HG03469 (cell line): Measurements from ENCODE around the gene IQUB.
"Not testable (repeated sequence)": the region's sequence is repeated elsewhere in the genome, so short reads cannot be mapped to it uniquely, and the experiment has no call there.

Source experiments
- ATAC-seq: cut with Tn5 transposase; IDR thresholded peaks from one replicate; pipeline ENCODE4 v1.9.1; 2021; ENCODE audit warnings: mild to moderate bottlenecking, moderate library complexity, moderate number of reproducible peaks; ENCODE audit not compliant: unreplicated experiment

Gene IQUB

DNA sequence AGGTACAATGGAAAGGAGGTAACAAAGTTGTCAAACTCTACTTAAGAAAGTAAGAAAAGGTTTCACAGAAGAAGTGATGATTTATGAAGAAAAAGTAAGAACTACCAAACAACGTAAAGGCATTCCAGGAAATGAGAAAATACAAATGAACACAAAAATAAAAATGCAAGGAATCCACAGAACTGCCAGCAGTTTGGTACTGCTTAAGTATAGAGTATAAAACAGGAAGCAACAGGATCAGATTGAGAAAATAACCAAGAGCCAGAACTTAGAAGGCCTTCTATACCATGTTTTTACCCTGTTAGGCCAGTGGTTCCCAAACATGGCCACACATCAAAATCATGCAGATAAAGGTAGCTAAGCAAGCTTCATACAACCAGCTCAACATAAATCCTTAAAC lies 14.0 kb upstream of the IQUB start:
- ATAC-seq: no peak

DNA sequence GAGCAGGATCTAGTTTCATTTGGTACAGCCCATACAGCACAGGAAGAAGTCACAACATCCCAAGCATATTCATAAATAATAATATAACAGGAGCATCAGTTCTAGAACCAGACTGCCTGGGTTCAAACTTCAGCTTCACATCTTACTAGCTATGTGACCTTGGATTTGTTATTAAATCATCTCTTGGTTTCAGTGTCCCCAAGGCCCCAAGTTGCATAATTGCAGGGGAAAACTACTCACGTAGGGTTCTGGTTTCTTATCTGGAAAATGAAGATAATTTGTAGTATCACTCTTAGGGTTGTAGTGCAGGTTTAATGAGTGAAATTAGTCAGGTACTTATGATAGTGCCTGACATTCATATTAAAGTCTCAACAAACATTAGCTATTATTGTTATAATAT lies 5.5 kb upstream of the IQUB start:
- no peak for ATAC-seq

DNA sequence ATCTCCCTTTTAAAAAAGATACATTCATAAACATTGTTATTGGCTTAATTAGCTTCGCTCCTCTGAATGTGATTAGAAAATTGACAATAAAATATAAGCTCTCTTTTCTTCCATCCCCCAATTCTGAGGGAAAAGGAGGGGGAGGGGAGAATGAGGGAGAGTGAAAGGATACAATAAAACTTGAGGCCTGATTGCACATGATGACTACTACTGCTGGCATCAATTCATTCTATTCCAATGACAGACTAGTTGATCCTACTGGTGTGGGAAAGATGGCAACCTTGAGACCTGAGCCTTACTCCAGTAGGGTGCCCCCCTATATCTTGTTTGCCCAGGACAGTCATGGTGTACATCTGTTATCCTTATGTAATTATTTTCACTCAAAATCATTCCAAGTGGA lies 4.5 kb upstream of the IQUB start:
- ATAC-seq: no peak

DNA sequence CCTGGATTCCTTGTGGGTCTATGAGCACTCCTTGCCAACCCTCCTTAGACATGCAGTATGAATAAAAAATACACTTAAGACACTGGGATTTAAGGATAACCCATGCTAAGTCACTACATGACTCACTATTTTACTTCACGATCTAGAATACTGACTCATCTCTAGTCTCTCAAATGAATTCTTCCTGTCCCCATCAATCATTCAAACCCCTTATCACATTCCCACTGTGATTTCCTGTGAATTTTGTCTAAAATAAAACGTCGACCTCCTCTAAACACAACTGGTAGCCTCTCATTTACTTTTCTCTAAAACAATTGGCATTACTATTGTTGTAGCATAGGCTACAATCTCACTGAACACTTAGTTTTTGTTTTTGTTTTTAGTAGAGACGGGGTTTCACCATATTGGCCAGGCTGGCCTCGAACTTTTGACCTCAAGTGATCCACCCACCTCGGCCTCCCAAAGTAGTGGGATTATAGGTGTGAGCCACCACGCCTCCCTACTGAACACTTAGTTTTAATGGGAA lies 3.9 kb upstream of the IQUB start:
- ATAC-seq: no peak

DNA sequence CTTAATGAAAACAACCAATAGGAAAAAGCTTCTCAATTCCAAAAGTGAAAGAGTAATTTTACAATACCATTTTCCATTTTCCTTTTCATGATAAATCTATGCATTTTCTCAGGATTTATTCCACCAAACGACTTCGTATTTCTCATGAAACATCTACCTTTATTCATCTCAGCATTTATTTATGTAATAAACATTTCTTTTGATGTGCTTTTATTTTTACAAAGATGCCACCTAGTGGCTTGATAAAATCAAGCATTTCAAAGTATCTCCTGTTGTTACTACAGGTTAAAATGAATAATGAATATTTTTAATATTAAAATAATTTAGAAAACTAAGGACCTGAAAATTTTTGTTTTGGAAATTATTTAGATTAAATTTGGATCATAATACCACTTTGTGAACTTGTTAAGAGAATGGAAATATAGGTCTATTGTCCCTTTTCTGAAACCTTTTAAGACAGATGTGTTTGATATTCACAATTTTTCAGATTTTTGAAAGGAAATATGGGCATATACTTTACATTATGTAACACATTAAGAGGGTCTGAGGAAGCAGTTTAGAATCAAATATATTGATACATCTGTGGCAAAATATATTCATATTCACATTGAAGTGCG lies 2.7 kb upstream of the IQUB start:
- ATAC-seq: no peak

DNA sequence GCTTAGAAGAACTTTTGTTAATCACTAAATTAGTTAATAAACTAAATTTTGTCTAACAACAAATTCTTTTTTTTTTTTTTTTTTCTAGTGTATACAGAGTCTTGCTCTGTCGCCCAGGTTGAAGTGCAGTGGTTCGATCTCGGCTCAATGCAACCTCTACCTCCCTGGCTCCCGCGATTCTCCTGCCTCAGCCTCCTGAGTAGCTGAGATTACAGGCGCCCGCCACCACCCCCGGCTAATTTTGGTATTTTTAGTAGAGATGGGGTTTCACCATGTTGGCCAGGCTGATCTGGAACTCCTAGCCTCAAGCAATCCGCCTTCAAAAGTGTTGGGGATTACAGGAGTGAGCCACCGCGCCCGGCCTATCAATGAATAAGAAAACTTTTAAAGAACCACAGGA lies 1.1 kb upstream of the IQUB start:
- no peak for ATAC-seq

DNA sequence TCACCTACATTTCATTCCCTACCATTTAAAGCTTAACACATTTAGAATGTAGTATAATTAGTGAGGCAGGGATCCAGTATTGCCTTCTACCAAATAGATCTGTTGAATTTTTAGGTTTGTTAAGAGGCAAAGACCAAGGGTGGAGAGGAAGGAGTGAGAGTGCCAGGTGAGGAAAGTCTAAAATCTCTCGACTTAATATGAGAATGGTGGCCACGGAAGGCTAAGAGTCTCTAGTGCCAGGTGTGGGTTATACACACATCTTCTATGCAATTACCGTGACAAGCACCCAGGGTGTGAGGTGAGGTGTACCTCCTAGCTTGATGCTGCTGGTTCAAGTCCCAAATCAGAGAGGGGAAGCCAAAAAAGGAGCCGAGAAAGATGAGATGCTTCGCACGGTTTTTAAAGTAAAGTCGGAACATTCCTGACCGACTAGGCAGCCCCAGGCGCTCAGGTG lies 439 bp downstream of the IQUB start:
- peak; percentile 11 for ATAC-seq

DNA sequence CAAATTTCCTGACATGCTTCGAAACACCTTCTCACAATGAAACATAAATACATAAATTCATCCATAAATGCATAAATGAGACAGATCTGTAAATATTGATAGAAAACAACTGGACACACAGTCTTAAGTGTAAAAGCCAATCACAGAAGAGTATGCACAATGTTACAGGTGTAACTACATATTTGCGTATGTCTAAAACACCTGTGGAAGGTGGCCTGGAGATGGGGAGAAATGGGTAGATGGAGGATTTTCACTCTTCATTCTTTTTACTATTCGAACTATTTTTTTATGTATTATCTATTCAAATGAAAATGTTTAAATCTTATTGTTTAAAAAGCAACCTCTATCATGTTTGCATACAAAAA lies 860 bp downstream of the IQUB start:
- ATAC-seq: no peak

DNA sequence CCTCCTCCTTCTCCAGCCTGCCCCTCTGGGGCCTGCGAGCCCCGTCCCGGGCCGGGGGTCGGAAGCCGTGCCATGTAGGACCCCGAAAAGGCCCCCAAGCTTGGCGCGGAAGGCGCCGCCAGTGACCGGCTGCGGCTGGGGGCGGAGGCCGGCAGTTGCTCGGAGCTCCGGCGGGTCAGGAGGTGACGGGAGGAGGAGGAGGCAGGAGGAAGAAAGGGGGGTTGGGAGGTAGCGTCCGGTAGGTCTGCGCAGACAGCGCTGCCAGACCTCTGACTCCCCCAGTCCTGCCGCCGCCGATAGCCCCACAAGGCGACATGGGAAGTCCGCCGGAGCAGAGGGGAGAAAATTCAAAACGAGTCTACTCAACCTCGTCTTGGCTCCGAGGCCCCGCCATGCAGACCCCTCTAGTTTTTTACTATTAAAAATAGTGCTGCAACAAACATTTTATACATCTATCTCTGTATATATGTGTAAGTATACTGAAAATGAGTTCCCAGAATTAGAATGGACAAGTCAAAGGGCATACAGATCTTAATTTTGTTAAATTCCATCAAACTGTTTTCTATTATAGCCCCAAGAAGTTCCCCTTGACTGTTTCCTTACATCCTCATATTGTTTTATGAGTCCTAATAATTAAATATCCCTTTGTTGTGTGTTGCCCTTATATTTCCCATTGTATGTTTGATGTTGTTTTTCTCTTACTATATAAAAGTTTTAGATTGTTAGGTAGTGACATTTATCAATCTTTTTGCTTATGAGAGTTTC lies 1.4 kb downstream of the IQUB start:
- not testable (repeated sequence) for ATAC-seq

DNA sequence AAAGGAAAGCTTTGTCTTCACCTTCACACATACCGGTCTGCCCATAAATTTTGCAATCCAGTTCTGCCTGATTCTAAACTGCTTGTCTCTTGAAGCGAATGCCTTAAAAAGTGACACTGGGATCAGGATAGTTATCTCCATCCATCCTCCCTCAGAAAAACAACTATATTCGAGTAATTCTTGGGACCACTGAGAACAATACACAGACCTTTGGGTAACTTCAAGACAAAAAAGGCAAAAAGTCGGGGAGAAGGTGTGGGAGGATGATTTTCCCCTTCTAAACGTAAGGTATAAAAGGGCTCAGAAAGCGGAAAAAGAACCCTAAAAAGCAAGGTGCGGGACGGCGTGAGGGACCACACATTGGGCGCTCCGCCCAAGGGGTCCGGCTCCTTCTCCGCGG lies 2.1 kb downstream of the IQUB start:
- ATAC-seq: not testable (repeated sequence)

DNA sequence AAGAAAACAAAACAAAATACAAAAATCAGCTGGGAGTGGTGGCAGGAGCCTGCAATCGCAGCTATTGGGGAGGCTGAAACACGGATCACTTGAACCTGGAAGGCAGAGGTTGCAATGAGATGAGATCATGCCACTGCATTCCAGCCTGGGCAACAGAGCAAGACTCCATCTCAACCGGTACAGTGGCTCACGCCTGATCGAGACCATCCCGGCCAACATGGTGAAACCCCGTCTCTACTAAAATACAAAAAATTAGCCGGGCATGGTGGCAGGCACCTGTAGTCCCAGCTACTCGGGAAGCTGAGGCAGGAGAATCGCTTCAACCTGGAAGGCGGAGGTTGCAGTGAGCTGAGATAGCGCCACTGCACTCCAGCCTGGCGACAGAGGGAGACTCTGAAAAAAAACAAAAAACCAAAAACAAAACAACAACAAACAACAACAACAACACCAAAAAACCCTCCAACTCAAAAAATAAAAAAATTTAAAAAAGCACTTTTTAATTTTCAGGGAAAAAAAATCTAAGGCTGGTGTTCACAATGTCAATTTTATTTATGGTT lies 4.3 kb downstream of the IQUB start:
- not testable (repeated sequence) for ATAC-seq

DNA sequence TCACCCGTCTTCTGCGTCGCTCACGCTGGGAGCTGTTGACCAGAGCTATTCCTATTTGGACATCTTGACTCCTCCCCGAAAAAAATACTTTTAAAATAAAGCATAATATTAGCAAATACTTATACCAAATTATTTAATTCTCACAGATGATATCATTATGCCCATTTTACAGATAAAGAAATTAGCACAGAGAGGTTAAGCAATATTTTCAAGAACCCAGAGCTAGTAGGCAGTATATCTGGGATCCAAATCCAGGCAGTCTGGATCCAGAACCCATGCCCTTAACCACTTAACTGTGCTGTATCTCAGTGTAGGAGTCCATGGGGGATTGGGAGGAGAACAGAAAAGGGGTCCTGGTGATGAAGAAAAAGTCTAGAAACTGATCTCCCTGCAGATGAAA lies 6.1 kb downstream of the IQUB start:
- no peak for ATAC-seq

DNA sequence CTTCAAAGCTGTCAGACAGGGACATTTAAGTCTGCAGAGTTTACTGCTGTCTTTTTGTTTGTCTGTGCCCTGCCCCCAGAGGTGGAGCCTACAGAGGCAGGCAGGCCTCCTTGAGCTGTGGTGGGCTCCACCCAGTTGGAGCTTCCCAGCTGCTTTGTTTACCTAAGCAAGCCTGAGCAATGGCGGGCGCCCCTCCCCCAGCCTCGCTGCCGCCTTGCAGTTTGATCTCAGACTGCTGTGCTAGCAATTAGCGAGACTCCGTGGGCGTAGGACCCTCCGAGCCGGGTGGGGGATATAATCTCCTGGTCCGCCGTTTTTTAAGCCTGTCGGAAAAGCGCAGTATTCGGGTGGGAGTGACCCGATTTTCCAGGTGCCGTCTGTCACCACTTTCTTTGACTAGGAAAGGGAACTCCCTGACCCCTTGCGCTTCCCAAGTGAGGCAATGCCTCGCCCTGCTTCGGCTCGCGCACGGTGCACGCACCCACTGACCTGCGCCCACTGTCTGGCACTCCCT lies 6.6 kb downstream of the IQUB start:
- not testable (repeated sequence) for ATAC-seq

DNA sequence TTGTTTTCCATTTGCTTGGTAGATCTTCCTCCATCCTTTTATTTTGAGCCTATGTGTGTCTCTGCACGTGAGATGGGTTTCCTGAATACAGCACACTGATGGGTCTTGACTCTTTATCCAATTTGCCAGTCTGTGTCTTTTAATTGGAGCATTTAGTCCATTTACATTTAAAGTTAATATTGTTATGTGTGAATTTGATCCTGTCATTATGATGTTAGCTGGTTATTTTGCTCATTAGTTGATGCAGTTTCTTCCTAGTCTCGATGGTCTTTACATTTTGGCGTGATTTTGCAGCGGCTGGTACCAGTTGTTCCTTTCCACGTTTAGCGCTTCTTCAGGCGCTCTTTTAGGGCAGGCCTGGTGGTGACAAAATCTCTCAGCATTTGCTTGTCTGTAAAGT lies 7.9 kb downstream of the IQUB start:
- ATAC-seq: not testable (repeated sequence)

DNA sequence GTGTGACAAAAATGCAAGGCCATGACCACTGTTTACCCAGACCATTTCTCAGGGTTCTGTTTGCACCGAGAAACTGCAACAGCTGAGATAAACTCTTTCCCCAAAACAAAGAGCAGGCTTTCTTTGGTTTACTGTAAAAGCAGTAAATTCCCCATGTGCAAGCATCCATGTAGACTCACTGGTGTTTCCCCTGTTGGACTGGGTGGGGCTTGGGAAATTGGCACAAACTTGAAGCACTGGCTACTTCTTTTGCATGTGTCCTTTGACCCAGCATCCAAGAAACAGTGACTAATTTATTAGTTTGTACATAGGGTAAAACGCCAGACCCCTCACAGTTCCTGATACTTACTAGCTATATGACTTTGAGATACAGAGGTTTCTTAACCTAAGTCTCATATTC lies 12.3 kb downstream of the IQUB start:
- ATAC-seq: no peak

DNA sequence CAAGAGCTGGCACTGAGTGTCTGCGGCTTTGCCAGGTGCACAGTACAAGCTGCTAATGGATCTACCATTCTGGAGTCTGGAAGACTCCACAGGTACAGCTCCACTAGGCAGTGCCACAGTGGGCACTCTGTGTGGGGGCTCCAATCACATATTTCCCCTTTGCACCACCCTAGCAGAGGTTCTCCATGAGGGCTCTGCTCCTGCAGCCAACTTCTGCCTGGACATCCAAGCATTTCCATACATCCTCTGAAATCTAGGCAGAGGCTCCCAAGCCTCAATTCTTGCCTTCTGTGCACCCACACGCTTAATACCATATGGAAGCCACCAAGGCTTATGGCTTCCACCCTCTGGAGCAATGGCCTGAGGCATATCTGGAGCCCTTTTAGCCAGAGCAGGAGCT lies 29.2 kb downstream of the IQUB start:
- no peak for ATAC-seq

DNA sequence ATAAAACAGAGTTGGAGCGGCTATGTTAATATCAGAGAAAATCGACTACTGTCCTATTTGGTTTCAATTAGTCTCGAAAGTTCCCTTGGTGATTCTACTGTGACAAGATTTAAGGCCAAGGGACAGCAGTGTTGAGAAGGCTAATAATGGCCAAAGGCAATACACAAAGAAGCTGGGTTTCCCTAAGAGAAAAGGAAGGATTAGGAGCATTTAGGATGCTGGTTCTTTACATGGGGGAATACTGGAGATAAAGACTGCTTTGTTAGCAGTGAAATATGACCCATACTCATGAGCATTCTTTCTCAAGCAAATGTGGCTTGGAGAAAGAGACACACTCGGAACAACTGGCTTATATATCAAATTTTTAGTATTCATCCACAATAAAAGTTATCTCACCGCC lies 32.2 kb downstream of the IQUB start:
- no peak for ATAC-seq

DNA sequence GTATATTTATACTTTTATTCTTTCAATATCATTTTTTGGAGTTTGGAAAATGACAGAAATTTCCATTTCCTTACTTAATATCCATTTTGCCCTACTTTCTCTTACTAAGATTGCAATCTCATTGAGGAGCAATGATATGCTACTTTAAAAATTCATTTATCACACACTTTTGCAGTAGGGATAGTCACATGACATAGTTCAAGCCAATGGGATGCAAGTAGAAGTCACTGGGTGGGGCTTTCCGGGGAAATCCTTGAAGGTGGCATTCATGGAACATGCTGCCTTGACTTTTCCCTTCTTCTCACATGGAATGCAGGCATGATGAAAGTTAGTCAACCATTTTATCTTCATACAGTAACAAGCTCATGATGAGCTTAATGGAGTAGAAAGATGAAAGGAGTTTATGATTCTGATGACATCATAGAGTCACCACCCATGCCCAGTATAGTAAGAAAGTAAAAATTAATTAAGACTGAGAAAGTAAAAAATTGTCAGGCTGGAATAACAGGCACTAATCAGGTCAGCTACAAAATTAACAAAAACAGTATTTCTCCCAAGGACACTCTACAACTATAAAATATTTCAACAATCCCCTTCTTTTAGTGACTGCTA lies 33.4 kb downstream of the IQUB start:
- no peak for ATAC-seq

DNA sequence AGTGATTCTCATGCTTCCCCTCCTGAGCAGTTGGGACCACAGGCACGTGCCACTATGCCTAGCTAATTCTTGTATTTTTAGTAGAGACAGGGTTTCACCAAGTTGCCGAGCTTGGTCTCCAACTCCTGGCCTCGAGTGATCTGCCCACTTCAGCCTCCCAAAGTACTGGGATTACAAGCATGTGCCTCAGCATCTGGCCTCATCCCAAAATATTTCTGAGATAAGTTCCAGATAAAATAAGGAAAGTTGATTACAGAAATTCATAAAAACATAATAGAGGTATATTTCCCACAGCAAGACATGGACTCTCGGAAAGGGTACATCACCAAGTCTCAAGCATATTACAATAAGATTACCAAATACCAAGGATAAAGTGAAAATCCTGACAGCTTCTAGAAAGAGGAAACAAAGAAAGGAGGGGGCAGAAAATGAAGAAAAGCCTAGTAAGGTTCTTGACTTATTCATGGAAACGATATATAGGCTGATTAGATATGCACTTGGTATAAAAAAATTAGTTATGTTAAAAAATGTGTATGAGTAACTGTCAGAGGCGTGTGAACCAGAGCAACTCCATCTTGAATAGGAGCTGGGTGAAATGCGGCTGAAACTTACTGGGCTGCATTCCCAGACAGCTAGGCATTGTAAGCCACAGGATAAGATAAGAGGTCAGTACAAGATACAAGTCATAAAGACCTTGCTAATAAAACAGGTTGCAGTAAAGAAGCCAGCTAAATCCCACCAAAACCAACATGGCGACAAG lies 35.0 kb downstream of the IQUB start:
- ATAC-seq: no peak

DNA sequence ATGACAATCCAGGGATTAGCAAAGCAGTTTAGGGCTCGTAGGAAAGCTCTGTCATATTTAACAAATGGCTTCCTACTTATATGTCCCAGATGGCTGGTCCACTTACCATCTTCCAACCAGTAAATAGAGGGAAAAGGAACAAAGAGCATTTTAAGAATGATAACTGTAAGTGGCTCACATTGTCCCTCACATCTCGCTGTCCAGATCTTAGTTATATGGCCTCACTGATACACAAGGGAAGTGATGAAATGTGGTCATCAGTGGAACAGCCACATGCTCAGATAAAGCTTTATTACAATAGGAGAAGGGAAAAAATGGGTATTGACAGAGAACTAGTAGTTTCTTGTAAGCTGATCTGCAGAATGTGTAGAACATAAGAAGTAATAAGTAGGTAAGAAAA lies 35.8 kb downstream of the IQUB start:
- no peak for ATAC-seq

DNA sequence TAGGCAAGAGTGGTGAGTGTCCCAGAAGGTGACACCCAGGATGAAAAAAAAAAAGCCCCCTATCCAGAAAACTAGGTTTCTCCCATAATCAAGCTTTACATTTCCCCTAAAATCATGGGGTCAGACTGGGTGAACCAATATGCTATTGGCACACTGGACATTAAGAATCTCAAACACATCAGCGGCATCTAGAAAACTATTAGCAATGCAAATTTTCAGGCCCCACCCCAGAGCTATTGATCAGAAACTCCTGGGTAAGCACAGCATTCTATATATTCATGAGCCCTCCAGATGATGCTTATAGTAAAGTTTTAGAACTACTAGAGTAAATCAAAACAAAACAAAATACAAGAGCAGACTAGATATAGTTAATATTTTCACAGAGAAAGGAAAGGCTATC lies 36.4 kb downstream of the IQUB start:
- ATAC-seq: no peak
